Gastroesophageal sphincter (tissue), 4 donors: Measurements from ENCODE around the gene PITPNB. TPM values are rescaled to one million over a fixed set of nuclear protein-coding genes. Genes with fewer than 3 reads are reported as not detected.
A peak's percentile ranks its signal among the peaks of the same experiment; 100 is the strongest.

Experiments
- ATAC-seq: fragments of 150-250 bp; one replicate; pipeline ENCODE4 v1.9.1; 2016; ENCODE audit warnings: mild to moderate bottlenecking, moderate library complexity
- H3K27ac ChIP-seq, 4 donors: fragments of 200-600 bp; sonication (generic) in 3 of 4; 1 replicate in 3 of 4; 2 replicates in 1 of 4; pipeline ENCODE4 v1.5.1; 2016 to 2019
- H3K27me3 ChIP-seq: fragments of 200-600 bp; sonication (generic); one replicate; pipeline ENCODE4 v1.5.1; 2019
- H3K36me3 ChIP-seq, 2 donors: fragments of 200-600 bp; sonication (generic); one replicate each; pipeline ENCODE4 v1.5.1; 2019; ENCODE audit warnings: control low read depth in 1 of 2
- H3K4me1 ChIP-seq, 3 donors: fragments of 200-600 bp; sonication (generic); 1 replicate in 2 of 3; 2 replicates in 1 of 3; pipeline ENCODE4 v1.5.1; 2016 to 2019; ENCODE audit warnings: control low read depth in 2 of 3
- H3K4me3 ChIP-seq, 2 donors: fragments of 200-600 bp; sonication (generic); one replicate each; pipeline ENCODE4 v1.5.1; 2019; ENCODE audit warnings: mild to moderate bottlenecking in 1 of 2, moderate library complexity in 1 of 2
- H3K9me3 ChIP-seq, 3 donors: fragments of 200-600 bp; sonication (generic); one replicate each; pipeline ENCODE4 v1.5.1; 2017 to 2019; ENCODE audit warnings: control low read depth in 2 of 3
- EP300 ChIP-seq: sonication (generic); formaldehyde crosslinking; IDR thresholded peaks from one replicate; pipeline ENCODE4 v1.6.1; 2017; ENCODE audit warnings: antibody characterized with exemption, mild to moderate bottlenecking
- POLR2A ChIP-seq, 2 donors: fragments of 450-650 bp; IDR thresholded peaks; one replicate each; pipeline ENCODE4 v1.6.1; 2017; ENCODE audit warnings: antibody characterized with exemption in 2 of 2, mild to moderate bottlenecking in 2 of 2, moderate library complexity in 1 of 2
- POLR2AphosphoS5 ChIP-seq: sonication (generic); formaldehyde crosslinking; IDR thresholded peaks from one replicate; pipeline ENCODE4 v1.6.1; 2017; ENCODE audit warnings: antibody characterized with exemption
- WGBS, 2 donors: methylation state at CpG; one replicate each; pipeline ENCODE4 v1.1.5; 2018; ENCODE audit warnings: low coverage in 1 of 2; 5-methylcytosine and 5-hydroxymethylcytosine counted together
- total RNA-seq, 4 donors: library from RNA; depleted of rRNA; stranded (reverse); fragments of >200 nt; gene quantifications; one replicate each; pipeline ENCODE4 v1.1.0, GENCODE V29; 2016
- TF ChIP-seq, protein P1 (sequence below), 4 experiments: fragments of 200-600 bp in 2 of 4; fragments of 450-650 bp in 2 of 4; sonication (generic) in 1 of 4; IDR thresholded peaks; one replicate each; pipeline ENCODE4 v1.5.1; 2017 to 2019; ENCODE audit warnings: antibody characterized with exemption in 4 of 4, mild to moderate bottlenecking in 2 of 4, moderate library complexity in 2 of 4

The PITPNB gene
- total RNA-seq, 4 donors from 2014 or later: 62.8 to 103 (median 96.6) TPM

DNA sequence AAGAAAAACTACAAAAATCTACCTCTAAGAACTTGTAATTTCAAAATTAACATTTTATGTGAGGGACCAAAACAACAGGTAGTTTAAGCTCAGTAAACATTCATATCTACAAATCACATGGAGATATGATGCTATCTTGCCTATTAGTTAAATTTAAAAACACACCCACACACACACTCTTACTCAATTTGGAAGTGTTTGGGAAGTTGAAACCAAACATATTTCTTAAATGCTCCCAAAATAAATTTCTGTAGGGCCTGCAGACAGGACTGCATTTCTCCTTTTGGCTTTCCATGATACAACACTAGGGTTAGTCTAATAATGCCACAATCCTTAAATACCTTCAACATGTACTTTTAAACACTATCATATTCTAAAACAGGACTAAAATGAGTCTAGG, 7.0 kb downstream of the PITPNB start:
- Histone ChIP-seq H3K27ac (no peak overlapping the region), H3K27me3 (no peaks in the 10 kb centered on the region), H3K9me3 (no peaks in the 10 kb centered on the region), H3K4me3 (no peak overlapping the region), H3K4me1 (peaks cover 15 to 64% (median 18%) of the 10 kb centered on the region in 3 donors), H3K36me3 (peaks cover 0 to 28% of the 10 kb centered on the region in 2 donors)
- no peak for ATAC-seq
- no peak for TF ChIP-seq POLR2AphosphoS5
- no peak for TF ChIP-seq POLR2A (IDR thresholded peaks at IDR 0.05)

DNA sequence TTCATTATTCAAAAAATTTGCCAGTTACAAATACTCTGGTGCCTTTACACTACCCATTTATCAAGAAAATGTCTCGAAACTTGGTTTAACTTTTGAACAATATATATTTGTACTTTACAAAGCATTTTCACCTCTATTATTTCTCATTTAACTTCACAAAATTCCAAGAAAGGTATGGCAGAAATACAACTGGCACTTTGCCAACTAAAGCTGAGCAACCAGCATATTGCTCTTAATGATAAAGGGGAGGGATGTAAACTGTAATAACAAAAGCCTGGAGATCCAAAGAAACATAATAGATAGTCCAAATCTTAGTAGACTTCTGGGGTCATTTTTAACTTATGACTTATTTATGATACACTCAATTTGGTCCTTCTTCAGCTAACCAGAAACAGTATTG, 7.7 kb downstream of the PITPNB start:
- no peak for ATAC-seq
- TF ChIP-seq POLR2AphosphoS5: no peak
- no peak for TF ChIP-seq EP300
- TF ChIP-seq, protein P1, sequence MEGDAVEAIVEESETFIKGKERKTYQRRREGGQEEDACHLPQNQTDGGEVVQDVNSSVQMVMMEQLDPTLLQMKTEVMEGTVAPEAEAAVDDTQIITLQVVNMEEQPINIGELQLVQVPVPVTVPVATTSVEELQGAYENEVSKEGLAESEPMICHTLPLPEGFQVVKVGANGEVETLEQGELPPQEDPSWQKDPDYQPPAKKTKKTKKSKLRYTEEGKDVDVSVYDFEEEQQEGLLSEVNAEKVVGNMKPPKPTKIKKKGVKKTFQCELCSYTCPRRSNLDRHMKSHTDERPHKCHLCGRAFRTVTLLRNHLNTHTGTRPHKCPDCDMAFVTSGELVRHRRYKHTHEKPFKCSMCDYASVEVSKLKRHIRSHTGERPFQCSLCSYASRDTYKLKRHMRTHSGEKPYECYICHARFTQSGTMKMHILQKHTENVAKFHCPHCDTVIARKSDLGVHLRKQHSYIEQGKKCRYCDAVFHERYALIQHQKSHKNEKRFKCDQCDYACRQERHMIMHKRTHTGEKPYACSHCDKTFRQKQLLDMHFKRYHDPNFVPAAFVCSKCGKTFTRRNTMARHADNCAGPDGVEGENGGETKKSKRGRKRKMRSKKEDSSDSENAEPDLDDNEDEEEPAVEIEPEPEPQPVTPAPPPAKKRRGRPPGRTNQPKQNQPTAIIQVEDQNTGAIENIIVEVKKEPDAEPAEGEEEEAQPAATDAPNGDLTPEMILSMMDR (IDR thresholded peaks at IDR 0.05): no peak
- no peak for TF ChIP-seq POLR2A (IDR thresholded peaks at IDR 0.05)
- peaks cover 14 to 59% (median 19%) of the 10 kb centered on the region in 3 donors for H3K4me1 ChIP-seq
- H3K9me3 ChIP-seq: no peaks in the 10 kb centered on the region
- peaks cover 0 to 30% of the 10 kb centered on the region in 2 donors for H3K36me3 ChIP-seq
- no peaks in the 10 kb centered on the region for H3K27me3 ChIP-seq
- WGBS, 2 donors: 72 to 78% methylated on average over 1 of the region's 1 CpG
- H3K4me3 ChIP-seq: no peak overlapping the region
- H3K27ac ChIP-seq: no peak overlapping the region

DNA sequence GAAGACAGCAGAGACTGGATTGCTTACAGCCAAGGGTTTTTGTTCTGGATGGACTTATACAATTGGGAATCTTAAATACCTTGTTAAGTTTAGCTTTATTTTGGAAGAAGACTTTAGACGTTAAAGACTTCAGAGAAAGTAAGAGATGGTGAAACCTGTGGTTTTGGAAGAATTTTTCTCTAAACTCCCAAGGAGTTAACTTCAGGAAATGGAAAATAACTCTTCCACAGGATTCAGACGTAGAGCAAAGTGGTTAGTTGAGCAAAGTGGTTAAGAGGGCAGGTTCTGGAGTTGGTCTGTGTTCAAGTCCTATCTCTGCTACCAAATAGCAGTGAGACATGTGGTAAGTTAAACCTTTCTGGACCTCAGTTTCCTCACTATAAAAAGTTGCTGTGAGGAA, 12.8 kb downstream of the PITPNB start:
- H3K27me3 ChIP-seq: no peaks in the 10 kb centered on the region
- H3K9me3 ChIP-seq: no peaks in the 10 kb centered on the region
- peaks cover 0 to 45% of the 10 kb centered on the region in 2 donors for H3K36me3 ChIP-seq
- TF ChIP-seq EP300 (no peak), POLR2A (IDR thresholded peaks at IDR 0.05) (no peak), POLR2AphosphoS5 (no peak)
- TF ChIP-seq, protein P1 (IDR thresholded peaks at IDR 0.05): no peak
- WGBS, 2 donors: 35 to 54% methylated on average over 2 of the region's 2 CpGs
- H3K4me1 ChIP-seq: peaks cover 0 to 32% (median 7%) of the 10 kb centered on the region in 3 donors
- peak overlapping the region in 3 of 4 donors; percentile 11 to 50 (median 29) for H3K27ac ChIP-seq
- no peak for ATAC-seq
- H3K4me3 ChIP-seq: no peak overlapping the region

DNA sequence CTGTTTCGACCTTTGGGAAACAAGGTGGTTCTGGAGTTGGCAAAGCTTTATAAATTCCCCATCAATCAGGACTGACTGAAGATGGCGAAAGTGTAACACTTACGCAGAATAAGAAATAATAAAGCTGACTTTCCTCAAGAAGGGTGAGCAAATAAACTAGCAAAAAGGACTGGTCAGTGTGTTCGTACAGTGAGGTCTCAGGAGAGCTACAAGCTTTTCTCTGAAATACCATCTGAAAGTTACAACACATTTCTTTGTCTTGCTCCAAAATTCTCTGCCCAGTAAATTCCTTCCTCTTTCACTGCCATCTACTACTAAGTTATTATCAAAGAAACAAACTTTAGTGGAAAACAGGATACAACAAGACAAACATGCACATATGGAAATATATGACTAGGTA, 13.4 kb downstream of the PITPNB start:
- 51 to 61% methylated on average over 4 of the region's 4 CpGs for WGBS, 2 donors
- peak; percentile 36 for ATAC-seq
- H3K27ac ChIP-seq: peak overlapping the region in 3 of 4 donors; percentile 11 to 50 (median 29)

DNA sequence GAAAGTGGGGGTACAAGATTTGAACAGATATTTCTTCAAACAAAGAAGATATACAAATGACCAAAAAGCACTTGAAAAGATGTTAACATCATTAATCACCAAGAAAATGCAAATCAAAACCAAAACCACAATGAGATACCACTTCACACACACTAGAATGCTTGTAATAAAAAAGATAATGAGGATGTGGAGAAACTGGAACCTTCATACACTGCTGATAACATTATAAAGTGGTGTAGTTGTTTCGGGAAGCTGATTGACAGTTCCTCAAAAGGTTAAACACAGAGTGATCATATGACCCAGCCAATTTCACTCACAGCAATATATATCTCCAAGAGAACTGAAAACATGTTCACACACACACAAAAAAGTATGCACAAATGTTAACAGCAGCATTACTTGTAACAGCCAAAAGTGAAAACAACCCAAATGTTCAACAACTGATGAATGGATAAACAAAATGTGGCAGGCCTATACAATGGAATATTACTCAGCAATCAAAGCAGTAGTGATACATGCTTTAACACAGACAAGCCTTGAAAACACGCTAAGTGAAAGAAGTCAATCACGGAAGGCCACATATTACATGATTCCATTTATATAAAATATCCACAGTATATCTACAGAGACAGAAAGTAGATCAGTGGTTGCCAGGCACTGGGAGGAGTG, 15.1 kb downstream of the PITPNB start:
- no peak for ATAC-seq
- Histone ChIP-seq H3K9me3 (no peaks in the 10 kb centered on the region), H3K4me1 (peaks cover 0 to 26% (median 7%) of the 10 kb centered on the region in 3 donors), H3K27me3 (no peaks in the 10 kb centered on the region), H3K4me3 (no peak overlapping the region), H3K27ac (no peak overlapping the region), H3K36me3 (peaks cover 0 to 44% of the 10 kb centered on the region in 2 donors)
- 83 to 95% methylated on average over 2 to 3 of the region's 3 CpGs for WGBS, 2 donors
- TF ChIP-seq POLR2AphosphoS5 (no peak), POLR2A (IDR thresholded peaks at IDR 0.05) (no peak), EP300 (no peak)
- TF ChIP-seq, protein P1 (IDR thresholded peaks at IDR 0.05): no peak

More for the DNA sequence above, 13.4 kb downstream of the PITPNB start:
- Histone ChIP-seq H3K4me3 (no peak overlapping the region), H3K4me1 (peaks cover 0 to 26% (median 7%) of the 10 kb centered on the region in 3 donors), H3K9me3 (no peaks in the 10 kb centered on the region), H3K27me3 (no peaks in the 10 kb centered on the region), H3K36me3 (peaks cover 0 to 44% of the 10 kb centered on the region in 2 donors)
- TF ChIP-seq POLR2AphosphoS5: peak; percentile 6
- TF ChIP-seq EP300: no peak

DNA sequence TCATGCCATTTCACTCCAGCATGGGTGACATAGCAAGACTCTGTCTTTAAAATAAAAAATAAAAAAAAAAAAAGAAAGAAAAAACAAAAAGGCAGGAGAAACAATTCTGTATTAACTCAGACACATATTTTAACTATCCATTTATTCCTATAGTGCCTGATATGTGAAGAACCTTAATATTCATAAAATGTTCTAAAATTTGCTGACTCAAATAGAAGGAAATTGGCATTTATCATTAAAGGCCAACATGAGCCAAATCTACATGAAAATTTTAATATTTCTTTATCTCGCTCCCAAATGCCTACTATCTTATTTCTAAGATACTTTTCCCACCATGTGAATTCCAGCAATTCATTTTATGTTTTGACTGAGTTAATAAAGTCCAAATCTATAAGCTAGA, 18.9 kb downstream of the PITPNB start:
- no peak for ATAC-seq
- Histone ChIP-seq H3K4me3 (no peak overlapping the region), H3K27ac (no peak overlapping the region), H3K27me3 (no peaks in the 10 kb centered on the region), H3K9me3 (no peaks in the 10 kb centered on the region), H3K4me1 (peaks cover 0 to 12% (median 0%) of the 10 kb centered on the region in 3 donors), H3K36me3 (peaks cover 0 to 66% of the 10 kb centered on the region in 2 donors)
- TF ChIP-seq EP300 (no peak), POLR2AphosphoS5 (no peak), POLR2A (IDR thresholded peaks at IDR 0.05) (no peak)
- TF ChIP-seq, protein P1 (IDR thresholded peaks at IDR 0.05): no peak
- WGBS, 2 donors: 100% methylated on average over 1 of the region's 1 CpG
